Caco-2 (cell line): ENCODE measurements around the gene PNMA8B. TPM values are rescaled to one million over a fixed set of nuclear protein-coding genes. Genes with fewer than 3 reads are reported as not detected.

ENCODE experiments used
- BruUV-seq: library from RNA; stranded (reverse); fragments of 400-500 nt; replicated peaks from 2 replicates; lab custom pipeline; 2021; lab: Mats Ljungman, UMichigan
- CTCF ChIA-PET: fragments of 300-600 bp; sonication (Branson Sonifier 250); formaldehyde crosslinking; loops from one replicate; lab custom pipeline; 2022; ENCODE audit warnings: antibody characterized with exemption; lab: Charles Lee
- POLR2A ChIA-PET: fragments of 300-600 bp; sonication (Branson Sonifier 250); formaldehyde crosslinking; loops from one replicate; lab custom pipeline; 2022; ENCODE audit warnings: antibody characterized with exemption; lab: Charles Lee
- DNase-seq, 2 experiments: peaks; one replicate each; pipeline versions ENCODE4 v3.0.0 to v3.0.0-alpha.2; 2020 to 2022
- H3K27me3 ChIP-seq: replicated peaks from 2 replicates; pipeline ENCODE4 v1.6.0; 2011; ENCODE audit warnings: low read length; ENCODE audit not compliant: control insufficient read depth, insufficient read depth
- H3K36me3 ChIP-seq: 2 replicates; pipeline ENCODE4 v1.5.1; 2011; ENCODE audit warnings: low read length; ENCODE audit not compliant: control insufficient read depth, insufficient read depth
- H3K4me1 ChIP-seq: fragments of 250-450 bp; sonication (Bioruptor Pico); 2 replicates; pipeline ENCODE4 v1.5.1; 2020; ENCODE audit warnings: mild to moderate bottlenecking
- H3K4me3 ChIP-seq: 2 replicates; pipeline ENCODE4 v1.5.1; 2011; ENCODE audit warnings: low read depth, mild to moderate bottlenecking, control low read depth, low read length
- H3K9me3 ChIP-seq: fragments of 250-450 bp; sonication (Bioruptor Pico); 2 replicates; pipeline ENCODE4 v1.5.1; 2020; ENCODE audit warnings: mild to moderate bottlenecking, moderate library complexity
- H3K27ac Mint-ChIP-seq: one replicate; pipeline ENCODE4 v1.8.0; 2022; ENCODE audit warnings: mixed read lengths; ENCODE audit not compliant: unreplicated experiment
- H3K27me3 Mint-ChIP-seq: one replicate; pipeline ENCODE4 v1.8.0; 2022; ENCODE audit warnings: mixed read lengths; ENCODE audit not compliant: insufficient read depth, unreplicated experiment
- H3K36me3 Mint-ChIP-seq: one replicate; pipeline ENCODE4 v1.8.0; 2022; ENCODE audit warnings: mild to moderate bottlenecking, mixed read lengths; ENCODE audit not compliant: insufficient read depth, unreplicated experiment
- H3K4me1 Mint-ChIP-seq: one replicate; pipeline ENCODE4 v1.8.0; 2022; ENCODE audit warnings: low read depth, mixed read lengths; ENCODE audit not compliant: unreplicated experiment
- H3K4me3 Mint-ChIP-seq: one replicate; pipeline ENCODE4 v1.8.0; 2022; ENCODE audit warnings: mild to moderate bottlenecking, moderate library complexity, mixed read lengths; ENCODE audit not compliant: unreplicated experiment
- H3K9me3 Mint-ChIP-seq: one replicate; pipeline ENCODE4 v1.8.0; 2022; ENCODE audit warnings: mixed read lengths; ENCODE audit not compliant: unreplicated experiment
- CTCF ChIP-seq, 2 experiments: fragments of 200-600 bp in 1 of 2; IDR thresholded peaks; 1 replicate in 1 of 2; 2 replicates in 1 of 2; pipeline versions ENCODE4 v1.5.1 to v1.8.0; 2011 to 2022; ENCODE audit warnings: antibody characterized with exemption in 1 of 2, control low read depth in 1 of 2, inconsistent platforms in 1 of 2, low read depth in 1 of 2, low read length in 1 of 2, mild to moderate bottlenecking in 1 of 2, moderate library complexity in 1 of 2; ENCODE audit not compliant: insufficient read depth in 1 of 2, severe bottlenecking in 1 of 2, unreplicated experiment in 1 of 2
- intact Hi-C: fragments of 100-400 bp; cut with micrococcal nuclease; formaldehyde crosslinking; loops from one replicate; pipeline ENCODE4 v1.10.0; 2022; ENCODE audit not compliant: unreplicated experiment
- total RNA-seq: library from RNA; stranded (reverse); gene quantifications from 2 replicates; pipeline ENCODE4 v1.2.3, GENCODE V29; 2022

Gene PNMA8B
- total RNA-seq, 1 experiment from 2014 or later, result 0.11 TPM

- H3K9me3 Mint-ChIP-seq, result no peaks in the 10 kb centered on the region
- peaks cover 2% of the 10 kb centered on the region for H3K27me3 Mint-ChIP-seq
- BruUV-seq, result no TSS peak
- no peaks in the 10 kb centered on the region for H3K9me3 ChIP-seq
- no peak overlapping the region for H3K4me3 Mint-ChIP-seq
- no peaks in the 10 kb centered on the region for H3K27me3 ChIP-seq
- no peaks in the 10 kb centered on the region for H3K36me3 Mint-ChIP-seq
- no peak overlapping the region for H3K4me3 ChIP-seq
- no peaks in the 10 kb centered on the region for H3K4me1 ChIP-seq
- no peak overlapping the region for H3K27ac Mint-ChIP-seq
- H3K36me3 ChIP-seq, result no peaks in the 10 kb centered on the region
- intact Hi-C loops, result no loop called here
- no peak for DNase-seq
- ChIA-PET POLR2A (no interaction called here), CTCF (interaction anchor here (0.6 kb wide), 1 partner anchor 866 kb away, joined by 3 read pairs; no protein-coding TSS in a partner anchor)
- H3K4me1 Mint-ChIP-seq, result no peaks in the 10 kb centered on the region
- TF ChIP-seq CTCF (IDR thresholded peaks at IDR 0.05; ENCODE audit: insufficient read depth in 1 of 2, low read depth in 1 of 2, low read length in 1 of 2, severe bottlenecking in 1 of 2, unreplicated experiment in 1 of 2), result no peak
Measured at GRCh38 chr19:46460981-46461380, 34.7 kb downstream of the PNMA8B start.

- ChIA-PET CTCF (no interaction called here), POLR2A (no interaction called here)
- H3K9me3 Mint-ChIP-seq, result no peaks in the 10 kb centered on the region
- peaks cover 2% of the 10 kb centered on the region for H3K27me3 Mint-ChIP-seq
- no TSS peak for BruUV-seq
- H3K27me3 ChIP-seq, result no peaks in the 10 kb centered on the region
- no peak for DNase-seq
- H3K4me1 ChIP-seq, result no peaks in the 10 kb centered on the region
- no peaks in the 10 kb centered on the region for H3K4me1 Mint-ChIP-seq
- no peaks in the 10 kb centered on the region for H3K36me3 Mint-ChIP-seq
- no peak for TF ChIP-seq CTCF (IDR thresholded peaks at IDR 0.05; ENCODE audit: insufficient read depth in 1 of 2, low read depth in 1 of 2, low read length in 1 of 2, severe bottlenecking in 1 of 2, unreplicated experiment in 1 of 2)
- no peaks in the 10 kb centered on the region for H3K9me3 ChIP-seq
- H3K4me3 ChIP-seq, result no peak overlapping the region
- intact Hi-C loops, result no loop called here
- H3K36me3 ChIP-seq, result no peaks in the 10 kb centered on the region
- H3K4me3 Mint-ChIP-seq, result no peak overlapping the region
- no peak overlapping the region for H3K27ac Mint-ChIP-seq
Measured at GRCh38 chr19:46460055-46460454, 35.6 kb downstream of the PNMA8B start.

GRCh38 chr19:46456930-46457329, 38.7 kb downstream of the PNMA8B start:
- ChIA-PET POLR2A (no interaction called here), CTCF (interaction anchor here (0.6 kb wide), 1 partner anchor 41 kb away, joined by 3 read pairs; no protein-coding TSS in a partner anchor)
- H3K27me3 Mint-ChIP-seq, result peaks cover 5% of the 10 kb centered on the region
- H3K36me3 ChIP-seq, result no peaks in the 10 kb centered on the region
- H3K4me3 ChIP-seq, result no peak overlapping the region
- H3K9me3 Mint-ChIP-seq, result no peaks in the 10 kb centered on the region
- H3K4me1 ChIP-seq, result no peaks in the 10 kb centered on the region
- no TSS peak for BruUV-seq
- H3K4me1 Mint-ChIP-seq, result no peaks in the 10 kb centered on the region
- DNase-seq, result no peak
- TF ChIP-seq CTCF (IDR thresholded peaks at IDR 0.05; ENCODE audit: insufficient read depth in 1 of 2, low read depth in 1 of 2, low read length in 1 of 2, severe bottlenecking in 1 of 2, unreplicated experiment in 1 of 2), result no peak
- H3K36me3 Mint-ChIP-seq, result no peaks in the 10 kb centered on the region
- no peak overlapping the region for H3K4me3 Mint-ChIP-seq
- intact Hi-C loops, result no loop called here
- no peak overlapping the region for H3K27ac Mint-ChIP-seq
- no peaks in the 10 kb centered on the region for H3K9me3 ChIP-seq
- no peaks in the 10 kb centered on the region for H3K27me3 ChIP-seq
